HFFc6 (cell line): ENCODE measurements around the gene FSIP1. TPM values are rescaled to one million over a fixed set of nuclear protein-coding genes. Genes with fewer than 3 reads are reported as not detected.
A peak's percentile ranks its signal among the peaks of the same experiment; 100 is the strongest.

Experiments
- DNase-seq: peaks from one replicate; pipeline ENCODE4 v3.0.0-alpha.2; 2018
- H3K27ac Mint-ChIP-seq: 2 replicates; pipeline ENCODE4 v1.8.0; 2020; ENCODE audit warnings: mild to moderate bottlenecking, mixed read lengths
- H3K27me3 Mint-ChIP-seq: 2 replicates; pipeline ENCODE4 v1.8.0; 2021; ENCODE audit warnings: mild to moderate bottlenecking, moderate library complexity, mixed read lengths; ENCODE audit not compliant: insufficient read depth
- H3K36me3 Mint-ChIP-seq: 2 replicates; pipeline ENCODE4 v1.8.0; 2021; ENCODE audit warnings: low read depth, mixed read lengths
- H3K4me1 Mint-ChIP-seq: 2 replicates; pipeline ENCODE4 v1.8.0; 2020; ENCODE audit warnings: low read depth, mixed read lengths
- H3K4me3 Mint-ChIP-seq: 2 replicates; pipeline ENCODE4 v1.8.0; 2020; ENCODE audit warnings: mild to moderate bottlenecking, moderate library complexity, mixed read lengths
- H3K9me3 Mint-ChIP-seq: 2 replicates; pipeline ENCODE4 v1.8.0; 2020; ENCODE audit warnings: mild to moderate bottlenecking, mixed read lengths
- CTCF ChIP-seq: fragments of 200-600 bp; sonication (generic); IDR thresholded peaks from 2 replicates; pipeline ENCODE4 v1.5.0; 2021; ENCODE audit warnings: antibody characterized with exemption, mild to moderate bottlenecking
- total RNA-seq, 6 experiments: library from RNA; stranded (reverse); fragmentation: NEBNext Ultra II Directional; extraction: Animal tissue kit (Norgen Biotek cat#: 25700); gene quantifications; 2 replicates in 1 of 6; 3 replicates in 5 of 6; pipeline ENCODE4 v1.2.3, GENCODE V29; 2021

FSIP1 gene
- total RNA-seq, 6 experiments from 2014 or later = 1.2 to 2.0 (median 1.3) TPM

DNA sequence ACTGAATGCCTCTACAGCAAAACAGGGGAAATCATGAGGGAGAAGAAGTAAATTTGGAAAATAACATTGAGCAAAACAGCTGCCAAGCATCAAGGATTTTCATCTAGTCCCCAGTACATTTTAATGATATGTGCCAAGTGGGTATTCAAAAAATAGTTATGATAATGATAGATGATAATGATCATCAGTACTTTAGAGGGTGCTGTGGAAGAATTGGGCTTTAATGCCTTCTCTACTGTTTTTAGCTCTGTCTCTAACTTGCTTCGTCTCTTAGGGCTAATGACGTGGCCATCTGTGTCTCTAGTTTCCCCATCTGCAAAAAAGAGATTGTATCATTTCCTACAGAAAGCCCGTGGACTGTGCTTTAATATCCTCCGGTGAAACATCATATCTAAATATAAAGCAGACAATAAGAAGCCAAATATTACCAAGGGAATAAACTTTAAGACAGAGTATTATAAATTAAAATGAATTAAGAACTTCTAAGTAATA lies 10.2 kb upstream of the FSIP1 start:
- no peaks in the 10 kb centered on the region for H3K9me3 Mint-ChIP-seq
- no peak overlapping the region for H3K4me3 Mint-ChIP-seq
- peaks cover 13% of the 10 kb centered on the region for H3K27me3 Mint-ChIP-seq
- 0 out of 2 replicates have a peak overlapping the region, but pooled peaks have one; percentile 2 for H3K27ac Mint-ChIP-seq
- H3K4me1 Mint-ChIP-seq = peaks cover 70% of the 10 kb centered on the region
- H3K36me3 Mint-ChIP-seq = peaks cover 14% of the 10 kb centered on the region
- no peak for TF ChIP-seq CTCF
- DNase-seq = no peak

GRCh38 chr15:39792025-39792843 lies 9.6 kb upstream of the FSIP1 start:
- H3K4me1 Mint-ChIP-seq = peaks cover 73% of the 10 kb centered on the region
- H3K27ac Mint-ChIP-seq = no peak overlapping the region
- H3K4me3 Mint-ChIP-seq = no peak overlapping the region
- peaks cover 12% of the 10 kb centered on the region; the same call in 1 of the 2 replicates for H3K36me3 Mint-ChIP-seq
- no peak for DNase-seq
- H3K27me3 Mint-ChIP-seq = peaks cover 13% of the 10 kb centered on the region
- H3K9me3 Mint-ChIP-seq = no peaks in the 10 kb centered on the region
- no peak for TF ChIP-seq CTCF

- peaks cover 5% of the 10 kb centered on the region; the same call in 1 of the 2 replicates for H3K36me3 Mint-ChIP-seq
- peak overlapping the region; percentile 15 for H3K4me3 Mint-ChIP-seq
- DNase-seq = no peak
- no peaks in the 10 kb centered on the region for H3K9me3 Mint-ChIP-seq
- peaks cover 84% of the 10 kb centered on the region for H3K4me1 Mint-ChIP-seq
- H3K27ac Mint-ChIP-seq = peak overlapping the region; percentile 76
- no peak for TF ChIP-seq CTCF
- H3K27me3 Mint-ChIP-seq = peaks cover 6% of the 10 kb centered on the region
These were observed 7.1 kb upstream of the FSIP1 start for GRCh38 chr15:39789736-39790135.

- Mint-ChIP-seq H3K27me3 (peaks cover 6% of the 10 kb centered on the region), H3K27ac (peak overlapping the region; percentile 76), H3K9me3 (no peaks in the 10 kb centered on the region), H3K36me3 (peaks cover 5% of the 10 kb centered on the region; the same call in 1 of the 2 replicates), H3K4me3 (peak overlapping the region; percentile 51), H3K4me1 (peaks cover 84% of the 10 kb centered on the region)
- peak; percentile 70 for DNase-seq
- no peak for TF ChIP-seq CTCF
These were observed 6.3 kb upstream of the FSIP1 start for GRCh38 chr15:39788800-39789565.

- TF ChIP-seq CTCF = no peak
- peaks cover 85% of the 10 kb centered on the region for H3K4me1 Mint-ChIP-seq
- peak overlapping the region; percentile 3; the same call in 1 of the 2 replicates for H3K4me3 Mint-ChIP-seq
- no peaks in the 10 kb centered on the region for H3K9me3 Mint-ChIP-seq
- H3K27ac Mint-ChIP-seq = peak overlapping the region; percentile 76
- H3K36me3 Mint-ChIP-seq = peaks cover 5% of the 10 kb centered on the region; the same call in 1 of the 2 replicates
- no peak for DNase-seq
- peaks cover 6% of the 10 kb centered on the region; the same call in 1 of the 2 replicates for H3K27me3 Mint-ChIP-seq
These were observed 5.5 kb upstream of the FSIP1 start for GRCh38 chr15:39788108-39788507.
